ENCODE measurements around the gene PKNOX2.

The PKNOX2 gene

DNA sequence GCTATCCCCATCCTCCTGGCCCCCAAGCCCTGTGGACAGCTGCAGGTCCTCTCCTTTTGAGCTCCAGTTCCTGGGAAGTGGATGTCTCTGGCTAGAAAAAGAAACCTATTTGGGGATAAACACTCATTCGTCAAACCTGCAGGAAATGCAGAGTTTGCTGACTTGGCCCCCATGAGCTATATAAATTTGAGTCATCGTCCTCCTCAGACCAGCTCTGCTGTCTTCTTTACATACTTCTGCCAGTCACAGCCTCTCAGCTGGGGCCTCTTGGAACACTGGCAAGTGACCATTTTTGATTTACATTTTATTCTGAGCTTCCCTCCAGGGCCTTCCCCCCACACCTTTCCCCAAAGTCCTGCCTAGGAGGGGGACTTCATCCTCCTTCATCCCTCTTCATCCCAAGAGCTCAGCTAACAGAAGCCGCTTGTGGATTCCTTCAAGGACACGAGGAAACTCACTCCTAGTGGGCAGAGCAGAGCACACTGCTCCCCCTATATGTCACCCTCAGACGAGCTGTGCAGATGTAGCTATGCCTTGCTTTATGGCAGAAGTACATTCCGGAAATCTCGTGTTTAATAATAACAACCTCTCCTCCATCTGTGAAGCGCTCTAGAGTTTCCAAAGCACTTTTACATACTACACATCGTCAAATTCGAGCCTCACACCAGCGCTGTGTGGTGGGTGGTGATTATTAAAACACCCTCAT, 199.7 kb downstream of the PKNOX2 start:
- no peak for DNase-seq (ENCODE audit: low spot score)

DNA sequence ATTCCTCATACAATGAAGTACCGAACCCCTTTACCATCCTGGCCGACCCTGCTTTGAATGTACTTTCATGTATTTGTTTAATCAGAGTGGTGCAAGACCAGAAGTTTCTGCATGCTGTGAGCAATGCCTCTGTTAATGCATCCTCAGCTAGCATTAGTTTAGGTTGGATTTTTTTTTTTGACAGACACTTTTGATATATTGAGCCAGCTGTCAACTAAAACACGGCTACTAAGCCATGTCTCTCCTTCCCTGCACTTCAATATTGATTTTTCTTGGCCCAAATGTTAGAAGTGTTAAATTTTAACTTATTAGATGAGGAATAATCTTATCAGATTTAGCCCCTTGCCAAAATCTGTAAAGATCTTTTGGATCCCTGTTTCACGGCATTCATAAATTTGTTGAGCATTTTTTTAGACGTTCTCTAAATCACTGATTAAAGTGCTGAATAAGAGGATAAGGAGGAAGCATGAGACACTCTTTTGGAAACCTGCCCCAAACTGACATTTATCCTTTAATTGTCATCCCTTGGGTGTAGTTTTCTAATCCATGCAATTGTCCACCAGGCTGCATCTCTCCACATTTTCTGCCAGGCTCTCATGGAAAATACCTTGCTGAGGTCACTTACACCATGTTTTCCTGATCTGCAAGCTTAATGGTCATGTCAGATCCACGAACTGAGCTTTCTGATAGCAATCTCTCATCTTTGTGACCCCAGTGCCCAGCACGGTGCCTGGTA, 200.8 kb downstream of the PKNOX2 start:
- no peak for DNase-seq (ENCODE audit: low spot score)

DNA sequence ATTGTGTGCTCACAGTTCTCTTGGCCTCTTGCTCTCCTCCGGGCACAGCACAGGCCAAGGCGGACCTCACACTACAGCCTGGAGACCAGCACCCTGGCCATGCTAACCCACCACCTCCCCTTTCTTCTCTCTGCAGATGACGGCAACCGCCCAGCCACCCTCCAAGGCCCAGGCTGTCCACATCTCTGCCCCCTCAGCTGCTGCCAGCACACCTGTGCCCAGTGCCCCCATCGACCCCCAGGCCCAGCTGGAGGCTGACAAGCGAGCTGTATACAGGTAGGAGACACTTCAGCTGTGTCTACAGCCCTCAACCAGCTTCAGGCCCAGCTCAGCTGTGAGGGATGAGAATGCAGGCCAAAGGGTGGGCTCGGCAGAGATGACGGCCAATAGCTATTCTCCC, 203.2 kb downstream of the PKNOX2 start:
- no peak for DNase-seq (ENCODE audit: low spot score)

DNA sequence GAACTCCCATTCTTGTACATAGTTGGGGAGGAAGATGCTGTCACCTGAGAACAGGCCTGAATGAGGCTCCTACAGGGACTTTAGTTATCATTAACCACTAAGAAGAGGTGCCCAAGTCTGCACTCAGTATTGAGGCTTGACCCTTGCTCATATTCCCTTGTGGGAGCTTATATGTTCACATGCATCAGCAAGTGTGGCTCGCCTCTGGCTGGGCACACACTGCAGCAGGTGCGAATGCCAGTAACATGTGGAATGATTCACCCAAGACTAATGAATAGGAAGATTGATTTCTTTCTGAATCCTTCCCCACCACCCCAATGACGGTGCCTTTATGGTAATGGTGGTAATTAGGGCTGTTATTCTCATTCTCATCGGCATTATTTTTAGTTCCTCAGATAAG, 204.2 kb downstream of the PKNOX2 start:
- no peak for DNase-seq (ENCODE audit: low spot score)

DNA sequence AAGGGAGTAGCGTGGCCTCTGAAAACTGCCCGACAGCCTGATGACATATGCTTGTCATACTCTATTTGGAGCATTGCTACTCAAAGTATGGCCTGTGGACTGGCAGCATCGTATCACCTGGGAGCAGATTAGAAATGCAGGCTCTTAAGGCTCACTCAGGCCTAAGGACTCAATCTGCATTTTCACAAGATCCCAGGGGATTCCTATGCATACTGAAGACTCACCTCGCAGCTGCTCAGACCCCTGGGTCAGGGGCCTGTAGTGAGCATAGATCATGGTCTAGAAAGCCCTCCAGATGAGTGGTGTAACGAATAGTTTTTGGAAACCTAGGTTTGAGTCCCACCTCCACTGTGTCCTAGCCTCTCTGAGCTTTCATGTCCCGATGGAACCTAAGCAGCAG, 205.3 kb downstream of the PKNOX2 start:
- DNase-seq (ENCODE audit: low spot score): no peak

DNA sequence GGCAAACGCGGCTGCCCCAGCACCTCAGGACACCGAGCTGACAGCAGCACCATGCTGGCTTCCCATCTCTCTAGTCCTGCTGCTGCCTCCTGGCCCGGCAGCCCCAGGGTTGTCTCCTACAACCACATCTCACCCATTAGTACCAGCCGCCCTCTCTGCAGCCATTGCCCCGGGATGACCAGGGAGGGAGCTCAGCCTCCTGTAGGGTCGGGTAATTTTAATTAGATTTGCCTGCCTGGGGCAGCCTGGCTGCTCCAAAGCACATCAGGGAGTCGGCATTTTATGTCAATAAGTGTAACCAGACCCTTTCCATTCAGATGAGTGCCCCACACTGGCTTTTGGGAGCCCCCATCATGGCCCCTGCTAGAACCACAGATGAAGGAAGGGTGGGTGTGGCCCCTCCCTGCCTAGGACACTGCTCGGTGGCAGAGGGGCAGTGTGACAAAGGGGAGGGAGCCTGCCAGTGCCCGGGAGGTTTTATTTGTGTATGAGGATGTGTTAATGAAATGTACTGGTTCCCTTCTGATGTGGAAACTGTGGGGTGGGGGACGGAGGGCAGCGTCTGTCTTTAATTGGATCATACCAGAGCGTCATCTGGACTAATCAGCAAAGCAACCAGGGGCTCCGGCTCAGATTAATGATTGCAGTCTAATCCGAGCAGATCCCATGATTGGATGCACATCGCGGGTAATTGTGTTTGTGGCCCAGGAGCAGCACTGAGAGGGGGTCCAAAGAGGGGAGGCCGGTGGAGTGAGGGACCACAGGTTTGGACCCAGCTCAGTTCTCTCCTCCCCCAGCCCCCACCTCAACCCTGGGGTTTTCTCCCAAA, 206.2 kb downstream of the PKNOX2 start:
- no peak for DNase-seq (ENCODE audit: low spot score)

DNA sequence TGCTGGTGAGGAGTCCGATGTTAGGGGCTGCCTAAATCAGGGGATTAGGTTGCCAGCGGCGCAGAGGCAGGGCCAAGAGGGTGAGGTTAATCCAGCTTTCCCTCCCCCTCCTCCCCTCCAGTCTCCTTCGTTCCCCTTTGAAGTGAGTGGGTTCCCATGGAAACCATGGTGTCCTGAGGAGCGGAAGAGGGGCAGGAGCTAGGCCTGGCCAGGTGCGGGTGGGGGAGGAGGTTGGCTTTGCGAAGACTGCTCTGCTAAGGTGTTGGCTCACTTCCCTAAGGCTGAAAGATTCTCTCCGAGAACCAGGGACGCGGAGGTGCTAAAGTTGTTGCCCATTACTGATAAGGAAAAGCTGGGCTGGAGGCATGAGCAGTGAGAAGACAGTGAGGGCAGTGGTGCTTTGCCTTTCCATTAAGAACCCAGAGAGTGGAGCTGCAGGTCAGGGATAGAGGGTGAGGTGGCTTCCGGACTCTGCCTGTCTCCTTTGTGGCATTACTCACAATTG, 206.9 kb downstream of the PKNOX2 start:
- DNase-seq (ENCODE audit: low spot score): no peak

DNA sequence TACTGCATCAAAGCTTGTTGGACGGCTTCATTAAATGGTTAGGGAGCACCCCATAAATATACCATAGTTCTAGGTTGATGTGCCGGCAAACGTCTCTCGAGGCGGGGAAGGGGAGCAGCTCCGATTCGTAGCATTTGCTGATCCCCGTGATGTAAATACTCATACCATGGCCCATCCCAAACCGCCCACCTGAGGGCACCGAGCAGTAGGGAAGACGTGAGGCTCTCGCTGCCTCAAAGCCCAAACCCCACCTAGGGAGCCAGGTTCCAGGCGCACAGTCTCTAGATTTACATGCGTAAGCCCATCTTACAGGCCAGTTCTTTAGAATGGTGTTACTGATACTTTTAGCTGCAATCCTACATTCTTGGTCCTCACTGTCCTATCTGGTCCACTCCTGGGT, 207.5 kb downstream of the PKNOX2 start:
- DNase-seq (ENCODE audit: low spot score): no peak

DNA sequence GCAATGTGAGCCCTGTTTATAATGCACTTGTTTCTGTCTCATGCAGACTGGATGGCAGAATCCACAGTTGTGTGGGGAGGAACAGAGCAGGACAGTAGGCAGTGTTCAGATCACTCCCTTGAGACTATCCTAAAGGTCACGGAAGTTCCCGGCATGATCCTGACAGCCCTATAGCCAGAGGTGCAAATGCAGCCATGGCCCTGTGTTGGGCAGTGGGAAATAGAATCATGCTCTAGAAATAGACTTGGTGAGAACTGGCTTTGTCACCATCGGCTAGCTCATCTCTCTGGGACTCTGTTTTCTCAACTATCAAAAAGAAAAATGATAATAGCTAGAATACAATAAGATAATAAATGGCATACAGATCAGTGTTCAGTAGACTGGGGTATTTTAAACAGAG, 208.4 kb downstream of the PKNOX2 start:
- DNase-seq (ENCODE audit: low spot score): no peak

DNA sequence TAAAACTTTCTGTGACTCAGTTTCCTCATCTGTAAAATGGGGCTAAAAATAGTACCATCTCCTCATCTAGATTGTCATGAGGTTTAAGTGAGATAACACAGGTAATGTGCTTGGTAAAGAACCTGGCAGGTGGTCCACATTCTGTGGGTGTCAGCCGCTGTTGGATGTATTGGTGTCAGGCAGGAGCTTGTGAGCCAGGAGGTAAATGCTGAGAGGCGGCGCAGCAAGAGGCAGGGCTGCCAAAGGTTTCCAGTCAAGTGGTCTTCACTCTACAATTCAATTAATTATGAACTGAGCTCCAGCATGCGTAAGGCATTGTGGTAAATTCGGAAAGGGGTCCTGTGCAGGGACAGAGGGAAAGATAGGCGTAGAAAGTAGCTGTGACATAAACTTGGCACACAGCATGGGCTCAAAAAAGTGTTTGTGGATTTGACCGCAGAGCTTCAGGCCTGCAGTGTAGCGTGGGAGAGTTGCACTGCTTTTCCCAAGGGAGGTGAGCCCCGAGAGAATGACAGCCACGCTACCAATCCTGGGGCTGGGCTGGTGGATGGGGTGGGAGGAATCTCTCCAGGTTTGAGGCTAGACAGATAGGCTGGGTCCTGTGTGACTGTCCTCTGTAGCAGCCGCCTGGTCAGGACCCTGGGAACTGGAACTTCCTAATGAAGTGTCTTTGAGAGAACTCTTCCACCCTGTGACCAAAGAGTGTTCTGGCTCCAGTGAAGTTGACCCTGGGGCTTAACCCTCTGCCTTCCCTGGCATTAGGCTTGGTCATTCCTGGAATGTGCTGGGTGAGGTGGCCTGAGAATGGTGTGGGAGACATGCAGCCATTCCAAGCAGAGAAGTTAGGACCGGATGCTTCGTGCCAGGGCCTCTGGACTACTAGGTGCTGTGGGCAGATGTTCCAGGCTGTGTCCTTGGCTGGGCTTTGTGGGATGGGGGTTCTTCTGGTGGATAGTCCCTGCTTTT, 209.2 kb downstream of the PKNOX2 start:
- DNase-seq (ENCODE audit: low spot score): no peak

DNA sequence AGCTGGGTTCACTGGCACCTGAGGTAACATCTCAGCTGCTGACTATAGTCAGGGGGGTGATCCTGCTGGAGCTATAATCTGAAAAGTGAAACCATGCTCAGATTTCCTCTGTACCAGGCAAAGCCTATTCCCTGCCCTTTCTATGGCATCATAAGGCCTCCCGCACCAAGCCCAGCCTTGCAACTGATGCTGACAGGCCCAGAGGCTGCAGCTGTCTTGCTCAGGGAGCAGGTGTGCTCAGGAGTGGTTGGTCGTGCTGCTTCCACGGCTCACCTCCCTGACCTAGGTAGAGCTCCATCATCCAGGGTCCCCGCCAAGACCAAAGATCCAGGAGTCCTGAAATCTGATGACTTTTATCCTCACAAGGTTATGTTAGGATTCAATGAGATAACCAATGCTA, 209.8 kb downstream of the PKNOX2 start:
- DNase-seq (ENCODE audit: low spot score): no peak

DNA sequence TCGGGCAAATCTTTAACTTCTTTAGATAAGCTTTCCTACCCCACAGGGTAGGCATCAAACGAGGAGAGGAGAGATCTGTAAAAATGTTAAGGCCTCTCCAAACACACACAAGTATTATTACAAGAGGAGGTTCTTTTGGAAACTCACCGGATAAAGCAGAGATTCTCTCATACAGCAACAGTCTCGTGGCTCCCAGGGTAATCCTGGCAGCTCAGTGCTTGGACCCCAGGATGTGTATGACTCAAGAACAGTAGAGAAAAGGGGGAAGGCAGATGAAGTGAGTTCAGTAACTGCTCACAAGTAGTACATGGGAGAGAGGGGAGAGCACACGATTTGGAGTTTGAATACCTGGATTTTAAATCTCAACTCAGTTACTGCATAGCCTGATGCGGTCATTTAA, 210.6 kb downstream of the PKNOX2 start:
- no peak for DNase-seq (ENCODE audit: low spot score)

DNA sequence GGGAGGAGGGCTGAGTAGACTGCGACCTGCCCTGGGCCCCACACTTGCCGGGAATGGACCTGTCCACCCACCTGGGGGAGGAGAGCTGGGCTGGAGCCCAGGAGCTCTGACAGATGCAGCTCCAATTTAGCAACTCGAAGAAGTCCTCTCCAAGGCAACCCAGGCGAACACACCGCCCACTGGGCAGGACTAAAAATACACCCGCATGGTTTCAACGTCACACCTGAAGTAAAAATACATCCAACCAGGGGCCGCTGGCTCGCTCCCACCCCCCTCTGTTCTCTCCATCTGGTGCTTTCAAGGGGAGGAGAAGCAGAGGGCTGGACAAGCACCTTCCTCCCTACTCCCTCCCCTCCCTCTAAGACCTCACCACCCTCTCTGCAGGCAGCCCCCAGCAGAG, 211.6 kb downstream of the PKNOX2 start:
- DNase-seq (ENCODE audit: low spot score): no peak

DNA sequence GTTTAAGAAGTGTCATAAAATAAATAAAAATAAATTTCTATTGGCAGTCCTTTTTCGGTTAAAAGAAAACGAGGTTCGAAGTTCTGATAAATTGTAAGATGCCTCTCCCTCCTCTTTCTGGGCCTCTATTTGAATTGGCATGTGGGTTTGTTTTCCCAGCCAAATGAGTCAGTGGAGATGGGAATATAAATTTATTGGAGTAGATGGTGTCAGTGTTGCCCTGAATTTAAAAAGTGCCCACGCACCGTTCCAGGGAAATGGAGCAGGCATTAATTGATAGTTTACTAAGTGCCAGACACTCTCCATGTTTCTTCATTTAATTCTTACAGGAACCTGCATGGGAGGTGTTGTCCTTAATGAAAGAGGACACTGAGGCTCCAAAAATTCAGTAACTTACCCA, 212.3 kb downstream of the PKNOX2 start:
- DNase-seq (ENCODE audit: low spot score): no peak

DNA sequence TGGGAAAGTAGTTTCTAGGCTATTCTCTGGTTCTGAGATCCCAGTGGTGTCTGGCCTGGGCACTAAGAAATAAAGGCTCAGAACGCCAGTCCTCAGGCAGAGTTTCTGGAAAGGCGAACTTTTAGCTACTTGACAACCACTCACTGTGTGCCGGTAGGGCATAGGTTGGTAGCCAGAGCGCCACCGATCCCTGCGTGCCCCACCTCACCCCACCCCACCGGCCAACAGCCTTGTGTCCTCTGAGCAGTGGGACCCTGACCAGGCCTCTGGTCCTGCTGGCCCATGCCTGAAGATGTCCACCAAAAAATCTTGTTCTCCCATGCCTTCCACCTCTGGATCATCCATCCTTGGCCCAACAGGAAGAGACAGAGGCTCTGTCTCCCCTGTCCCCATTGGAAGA, 213.5 kb downstream of the PKNOX2 start:
- no peak for DNase-seq (ENCODE audit: low spot score)

DNA sequence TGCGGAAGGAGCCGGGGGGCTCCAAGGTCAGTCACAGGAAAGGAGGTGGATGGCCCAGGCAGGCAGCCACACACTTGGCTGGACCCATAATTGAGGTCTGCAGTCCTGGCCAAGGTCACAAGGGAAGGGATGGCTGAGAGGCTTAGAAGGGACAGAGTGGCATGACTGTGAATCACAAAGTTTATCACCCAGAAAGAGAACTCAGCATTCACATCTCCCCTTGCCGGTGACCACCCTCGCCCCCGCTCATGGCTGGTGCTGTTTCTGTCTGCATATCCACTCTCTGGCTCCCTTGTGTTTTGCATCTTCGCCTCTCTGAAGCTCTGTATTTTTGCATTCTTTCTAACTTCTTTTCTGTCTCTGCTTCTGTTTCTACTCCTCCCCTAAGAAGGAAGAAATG, 214.0 kb downstream of the PKNOX2 start:
- DNase-seq (ENCODE audit: low spot score): no peak

DNA sequence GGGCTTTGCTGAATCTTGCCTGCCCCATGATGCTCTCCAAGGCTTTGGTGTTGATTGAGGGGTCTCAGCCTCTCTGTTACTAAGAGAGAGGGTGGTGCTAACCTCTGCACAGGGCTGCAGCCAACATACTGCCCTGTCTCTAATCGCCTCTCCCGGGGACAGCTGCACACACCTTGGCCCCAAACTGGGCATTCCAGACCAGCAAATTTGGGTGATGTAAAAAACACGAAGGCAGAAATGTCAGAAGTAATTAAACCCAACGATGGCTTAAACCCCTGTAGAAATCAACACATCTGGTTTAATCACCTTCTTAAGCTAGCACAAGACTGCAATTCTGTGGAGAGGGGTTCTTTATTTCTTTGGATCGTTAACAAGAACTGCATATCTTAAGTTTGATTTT, 215.0 kb downstream of the PKNOX2 start:
- DNase-seq (ENCODE audit: low spot score): no peak

DNA sequence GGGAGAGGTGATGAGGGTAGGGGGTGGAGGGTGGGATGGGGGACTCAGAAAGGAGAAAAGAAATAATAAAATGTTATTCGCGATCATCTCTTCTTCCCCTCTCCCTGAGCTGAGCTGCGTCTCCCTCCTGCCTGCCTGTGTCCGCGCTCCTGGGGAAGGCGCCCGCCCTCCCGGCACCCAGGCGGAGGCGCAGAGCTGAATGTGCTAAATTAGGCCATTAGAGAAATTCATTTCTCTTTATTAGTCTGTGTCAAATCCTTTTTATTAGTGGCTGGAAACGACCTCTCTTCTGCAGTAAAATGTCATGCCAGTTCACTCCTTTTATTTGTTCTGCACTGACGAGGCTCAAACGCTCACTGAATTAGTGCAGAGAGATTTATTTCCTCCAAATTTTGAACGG, 215.4 kb downstream of the PKNOX2 start:
- DNase-seq (ENCODE audit: low spot score): no peak

DNA sequence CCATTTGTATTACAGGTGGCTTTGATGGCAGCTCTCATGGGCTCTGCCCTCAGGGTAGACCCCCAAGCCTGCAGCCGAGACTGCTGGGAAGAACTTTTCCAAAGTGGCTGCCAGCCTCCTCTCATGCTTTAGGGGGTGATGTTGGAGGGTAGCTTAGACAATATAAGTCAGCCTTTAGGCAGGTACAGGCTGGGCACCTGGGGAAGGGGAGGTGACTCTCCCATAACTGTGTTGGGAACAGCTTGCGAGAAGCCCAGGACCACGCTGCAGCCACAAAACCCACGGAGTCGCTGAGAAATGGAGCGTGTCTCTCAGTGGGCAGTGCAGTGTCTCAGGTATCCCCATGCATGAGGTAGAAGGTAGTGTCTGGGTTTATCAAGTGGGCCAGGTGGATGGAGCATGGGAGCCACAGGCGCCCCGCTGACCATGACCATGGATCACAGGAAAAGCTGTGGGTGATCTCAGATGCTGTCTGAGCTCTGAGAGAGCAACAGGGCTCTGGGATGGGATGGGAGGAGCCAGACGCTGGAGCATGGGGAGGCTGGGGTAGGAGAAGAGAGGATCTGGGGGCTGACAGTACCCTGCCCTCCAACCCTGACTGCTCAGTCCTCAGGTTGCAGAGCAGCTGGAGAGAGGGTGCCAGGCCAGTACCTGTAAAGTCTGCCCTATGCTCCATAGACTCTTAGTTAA, 216.3 kb downstream of the PKNOX2 start:
- no peak for DNase-seq (ENCODE audit: low spot score)

DNA sequence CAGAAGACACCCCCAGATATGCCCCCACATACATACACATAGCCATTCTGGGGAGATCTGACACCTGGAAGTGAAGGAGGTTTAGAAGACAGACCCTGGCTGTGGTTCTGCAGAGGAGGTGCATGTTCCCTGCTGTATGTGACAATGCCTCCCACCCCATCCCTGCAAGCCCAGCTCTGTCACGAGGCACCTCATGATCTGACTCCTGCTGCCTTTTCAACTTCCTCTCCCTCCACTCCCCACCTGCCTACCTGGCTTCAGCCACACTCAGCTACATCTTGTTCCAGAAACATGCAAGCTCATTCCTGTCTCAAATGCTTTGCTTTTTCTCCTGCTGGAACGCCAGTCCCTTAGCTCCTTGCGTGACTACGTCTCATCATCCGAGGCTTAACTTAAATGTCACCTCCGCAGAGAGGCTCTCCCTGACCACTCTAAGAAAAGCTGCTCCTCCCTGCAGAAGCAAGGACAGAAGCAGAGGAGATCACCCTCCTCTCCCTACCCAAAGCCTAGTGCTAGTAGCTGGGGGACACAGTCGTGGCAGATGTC, 217.0 kb downstream of the PKNOX2 start:
- no peak for DNase-seq (ENCODE audit: low spot score)

DNA sequence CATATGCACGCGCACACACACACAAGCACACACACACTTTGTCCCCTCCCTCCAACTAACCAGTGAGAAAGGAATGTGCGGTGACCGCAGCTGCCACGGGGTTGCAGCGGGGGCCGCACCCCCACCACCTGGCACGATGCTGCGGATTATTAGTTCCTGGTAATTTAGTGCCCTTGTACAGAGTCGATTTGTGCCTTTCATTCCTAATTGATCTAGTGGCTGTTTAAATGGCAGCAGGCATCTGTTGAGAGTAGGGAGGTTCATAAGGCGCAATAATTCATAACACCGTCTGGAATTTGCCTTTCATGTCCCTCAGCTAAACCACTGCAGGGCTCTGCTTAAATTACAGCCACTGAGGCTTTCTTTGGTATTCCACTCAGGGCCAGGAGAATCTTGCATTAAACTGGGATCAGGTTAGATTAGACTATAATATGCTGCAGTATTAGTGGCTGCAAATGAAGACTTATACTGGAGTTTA, 217.8 kb downstream of the PKNOX2 start:
- DNase-seq (ENCODE audit: low spot score): no peak

All from CD4-positive, alpha-beta T cell treated with Interleukin-6 at 100 ng/mL for 8 hours (primary cell).